HG02870 (cell line): Measurements from ENCODE around the gene VSTM2A.

Source experiments
- ATAC-seq: cut with Tn5 transposase; IDR thresholded peaks from one replicate; pipeline ENCODE4 v1.9.1; 2021; ENCODE audit warnings: mild to moderate bottlenecking, moderate library complexity; ENCODE audit not compliant: unreplicated experiment

The VSTM2A gene

DNA sequence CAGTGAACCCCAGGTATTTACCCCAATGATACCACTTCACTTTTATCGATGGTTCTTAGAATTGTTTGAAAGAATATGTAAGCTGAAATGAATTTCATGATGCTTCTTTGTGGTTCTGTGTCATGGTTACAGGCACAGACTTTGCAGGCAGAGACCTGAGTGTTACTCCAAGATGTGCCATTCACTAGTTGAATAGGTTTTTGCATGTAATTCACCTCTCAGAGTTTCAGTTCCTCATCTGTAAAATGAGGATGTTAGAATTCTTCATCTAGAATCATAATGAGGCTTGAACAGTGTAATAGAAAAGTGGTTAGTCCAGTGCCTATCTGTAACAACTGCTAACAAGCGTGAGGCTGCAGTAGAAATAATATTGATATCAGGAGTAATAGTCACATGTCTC, 54.6 kb downstream of the VSTM2A start:
- ATAC-seq = peak; percentile 100

DNA sequence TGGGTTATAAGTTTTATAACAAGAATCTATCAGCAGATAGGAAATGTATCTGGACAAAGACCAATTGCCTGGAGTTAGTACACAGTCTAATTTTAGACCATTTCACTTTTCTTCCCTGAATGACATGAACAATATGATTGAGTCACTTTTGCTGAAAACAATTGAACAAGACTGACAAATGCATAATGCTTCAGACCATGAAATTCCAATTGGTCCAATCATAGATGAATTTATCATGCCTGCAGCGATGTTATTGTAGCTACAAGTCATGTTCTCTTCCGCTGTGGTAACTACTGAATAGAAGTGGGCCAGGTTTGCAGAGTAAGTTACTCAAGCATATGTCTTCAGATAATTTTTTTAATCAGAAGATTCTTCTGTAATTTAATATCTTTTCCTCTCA, 73.4 kb downstream of the VSTM2A start:
- ATAC-seq = no peak
